Right lobe of liver (tissue), 6 donors: ENCODE data around the gene UTP14A. TPM values are rescaled to one million over a fixed set of nuclear protein-coding genes. Genes with fewer than 3 reads are reported as not detected.
A peak's percentile ranks its signal among the peaks of the same experiment; 100 is the strongest.
"Not testable (repeated sequence)": the region's sequence is repeated elsewhere in the genome, so short reads cannot be mapped to it uniquely, and the experiment has no call there.

Experiments used
- ATAC-seq, 4 donors: fragments of 200-7000 bp; cut with Tn5 transposase; one replicate each; pipeline ENCODE4 v1.9.1; 2020; ENCODE audit warnings: mild to moderate bottlenecking in 4 of 4, moderate library complexity in 4 of 4
- DNase-seq, 3 donors: peaks; one replicate each; pipeline ENCODE4 v3.0.0-alpha.2; 2020
- H3K27ac ChIP-seq, 3 donors: fragments of 200-600 bp; one replicate each; pipeline ENCODE4 v1.8.0; 2022
- H3K27me3 ChIP-seq, 2 donors: fragments of 200-600 bp; one replicate each; pipeline ENCODE4 v1.8.0; 2022
- H3K36me3 ChIP-seq, 4 donors: fragments of 200-600 bp; sonication (generic) in 1 of 4; one replicate each; pipeline versions ENCODE4 v1.5.1 to v1.8.0; 2017 to 2022; ENCODE audit warnings: control low read depth in 1 of 4
- H3K4me1 ChIP-seq, 4 donors: fragments of 200-600 bp; sonication (generic) in 1 of 4; one replicate each; pipeline versions ENCODE4 v1.5.1 to v1.8.0; 2017 to 2022; ENCODE audit warnings: control low read depth in 1 of 4
- H3K4me3 ChIP-seq, 3 donors: fragments of 200-600 bp; one replicate each; pipeline ENCODE4 v1.8.0; 2022
- H3K9me3 ChIP-seq, 4 donors: fragments of 200-600 bp; sonication (generic) in 1 of 4; one replicate each; pipeline versions ENCODE4 v1.5.1 to v1.8.0; 2017 to 2022; ENCODE audit warnings: control low read depth in 1 of 4
- POLR2A ChIP-seq: fragments of 450-650 bp; IDR thresholded peaks from one replicate; pipeline ENCODE4 v1.6.1; 2017; ENCODE audit warnings: antibody characterized with exemption, mild to moderate bottlenecking
- WGBS: methylation state at CpG from one replicate; pipeline ENCODE4 v1.1.6; 2018; ENCODE audit warnings: low coverage, low lambda C conversion rate; ENCODE audit not compliant: insufficient coverage; ENCODE audit errors: missing lambda C conversion rate; 5-methylcytosine and 5-hydroxymethylcytosine counted together
- intact Hi-C, 2 donors: fragments of 100-400 bp; cut with DNase I; formaldehyde crosslinking; loops; one replicate each; pipeline versions ENCODE4 v1.11.2 to v1.14.1; 2022
- long read RNA-seq: library from polyadenylated mRNA; unstranded; transcript quantifications from one replicate; pipeline ENCODE4 v2.0.0, GENCODE V29; 2019
- total RNA-seq, 6 experiments: library from RNA; depleted of rRNA in 2 of 6; stranded (reverse); fragments of >200 nt in 2 of 6; fragmentation: NEBNext Ultra II Directional in 3 of 6; extraction: Animal tissue kit (Norgen Biotek cat#: 25700) in 3 of 6; gene quantifications; one replicate each; pipeline versions ENCODE4 v1.1.0 to v1.2.4, GENCODE V29; 2016 to 2023
- TF ChIP-seq, protein P1 (sequence below), 4 donors: fragments of 200-600 bp in 3 of 4; fragments of 450-650 bp in 1 of 4; IDR thresholded peaks; one replicate each; pipeline versions ENCODE4 v1.5.1 to v1.8.0; 2016 to 2022; ENCODE audit warnings: antibody characterized with exemption in 4 of 4, mild to moderate bottlenecking in 2 of 4
- donor health status: DM: no; HTN: yes; CAD: no.
- donor health status: DM: no; HTN: no; CAD: no.
- donor health status: DM: no; HTN: no; CAD: no.
- donor health status: DM: no; HTN: yes; CAD: no.
- donor health status: DM: no; HTN: yes; CAD: no.

The UTP14A gene
- total RNA-seq: 10 to 100 TPM in 1 of 6 experiments, 1 to 10 TPM in 5; 4.2 to 10.6 (median 6.6) TPM
- long read RNA-seq, partial matches to known transcripts: 4 of 4 reads
- long read RNA-seq, other reads (novel, unspliced or antisense): 0 of 4 reads

GRCh38 chrX:129905787-129906580 is at the start of gene UTP14A:
TSS of gene UTP14A (plus strand) at chrX:129906164. CDS start at chrX:129906211, 47 bp downstream.
- ATAC-seq: peak; percentile 99 to 100 (median 100)
- WGBS: 20% methylated on average over 33 of the region's 53 CpGs
- peak; percentile 85 to 91 (median 87) for DNase-seq
- Histone ChIP-seq H3K4me3 (peak within 1 kb of the TSS; percentile 41 to 70 (median 65)), H3K27me3 (no peaks in the 10 kb centered on the region), H3K27ac (peak within 1 kb of the TSS; percentile 28 to 50 (median 41)), H3K9me3 (no peaks in the 10 kb centered on the region), H3K36me3 (peaks cover 0 to 10% (median 3%) of the 10 kb centered on the region in 4 donors), H3K4me1 (peaks cover 0 to 5% (median 0%) of the 10 kb centered on the region in 4 donors)
- peak; percentile 47 for TF ChIP-seq POLR2A
- TF ChIP-seq, protein P1, sequence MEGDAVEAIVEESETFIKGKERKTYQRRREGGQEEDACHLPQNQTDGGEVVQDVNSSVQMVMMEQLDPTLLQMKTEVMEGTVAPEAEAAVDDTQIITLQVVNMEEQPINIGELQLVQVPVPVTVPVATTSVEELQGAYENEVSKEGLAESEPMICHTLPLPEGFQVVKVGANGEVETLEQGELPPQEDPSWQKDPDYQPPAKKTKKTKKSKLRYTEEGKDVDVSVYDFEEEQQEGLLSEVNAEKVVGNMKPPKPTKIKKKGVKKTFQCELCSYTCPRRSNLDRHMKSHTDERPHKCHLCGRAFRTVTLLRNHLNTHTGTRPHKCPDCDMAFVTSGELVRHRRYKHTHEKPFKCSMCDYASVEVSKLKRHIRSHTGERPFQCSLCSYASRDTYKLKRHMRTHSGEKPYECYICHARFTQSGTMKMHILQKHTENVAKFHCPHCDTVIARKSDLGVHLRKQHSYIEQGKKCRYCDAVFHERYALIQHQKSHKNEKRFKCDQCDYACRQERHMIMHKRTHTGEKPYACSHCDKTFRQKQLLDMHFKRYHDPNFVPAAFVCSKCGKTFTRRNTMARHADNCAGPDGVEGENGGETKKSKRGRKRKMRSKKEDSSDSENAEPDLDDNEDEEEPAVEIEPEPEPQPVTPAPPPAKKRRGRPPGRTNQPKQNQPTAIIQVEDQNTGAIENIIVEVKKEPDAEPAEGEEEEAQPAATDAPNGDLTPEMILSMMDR (IDR thresholded peaks at IDR 0.05): no peak
- intact Hi-C loops: no loop called here

DNA sequence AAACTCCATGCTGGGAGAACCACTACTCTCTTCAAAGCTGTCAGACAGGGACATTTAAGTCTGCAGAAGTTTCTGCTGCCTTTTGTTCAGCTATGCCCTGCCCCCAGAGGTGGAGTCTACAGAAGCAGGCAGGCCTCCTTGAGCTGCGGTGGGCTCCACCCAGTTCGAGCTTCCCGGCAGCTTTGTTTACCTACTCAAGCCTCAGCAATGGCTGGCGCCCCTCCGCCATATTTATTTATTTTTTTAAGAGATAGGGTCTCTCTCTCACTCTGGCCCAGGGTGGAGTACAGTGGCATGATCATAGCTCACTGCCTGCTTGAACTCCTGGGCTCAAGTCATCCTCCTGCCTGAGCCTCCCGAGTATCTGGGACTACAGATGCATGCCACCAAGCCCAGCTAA is 46.8 kb upstream of the UTP14A start:
- intact Hi-C loops, ATAC-seq: not testable (repeated sequence)

DNA sequence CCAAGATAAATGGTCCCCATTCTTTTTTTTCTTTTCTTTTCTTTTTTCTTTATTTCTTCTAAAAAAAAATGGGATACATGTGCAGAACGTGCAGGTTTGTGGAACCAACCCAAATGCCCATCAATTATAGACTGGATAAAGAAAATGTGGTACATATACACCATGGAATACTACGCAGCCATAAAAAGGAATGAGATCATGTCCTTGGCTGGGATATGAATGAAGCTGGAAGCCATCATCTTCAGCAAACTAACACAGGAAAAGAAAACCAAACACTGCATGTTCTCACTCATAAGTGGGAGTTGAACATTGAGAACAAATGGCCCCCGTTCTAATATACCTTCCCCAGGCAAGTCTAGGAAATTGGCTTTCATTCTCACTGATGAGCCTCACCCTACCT is 39.6 kb upstream of the UTP14A start:
- WGBS: 56% methylated on average over 3 of the region's 3 CpGs
- intact Hi-C loops, H3K9me3 ChIP-seq, H3K36me3 ChIP-seq, H3K4me3 ChIP-seq, H3K4me1 ChIP-seq, ATAC-seq, H3K27ac ChIP-seq, H3K27me3 ChIP-seq, DNase-seq: not testable (repeated sequence)

More for the DNA sequence above, 46.8 kb upstream of the UTP14A start:
- not testable (repeated sequence) for H3K27ac ChIP-seq, H3K27me3 ChIP-seq, H3K4me3 ChIP-seq, DNase-seq, H3K4me1 ChIP-seq, H3K9me3 ChIP-seq, H3K36me3 ChIP-seq
- 28% methylated on average over 4 of the region's 6 CpGs for WGBS

- Histone ChIP-seq H3K27me3 (no peaks in the 10 kb centered on the region), H3K36me3 (no peaks in the 10 kb centered on the region), H3K27ac (no peak overlapping the region), H3K4me3 (no peak overlapping the region), H3K9me3 (no peaks in the 10 kb centered on the region), H3K4me1 (no peaks in the 10 kb centered on the region)
- DNase-seq (no peak), ATAC-seq (no peak)
- WGBS: no CpG with 5 or more reads among the region's 2 CpGs
- TF ChIP-seq POLR2A: no peak
- TF ChIP-seq, protein P1 (IDR thresholded peaks at IDR 0.05): no peak
- intact Hi-C loops: no loop called here
These were observed 33.4 kb upstream of the UTP14A start for GRCh38 chrX:129872524-129872923.

DNA sequence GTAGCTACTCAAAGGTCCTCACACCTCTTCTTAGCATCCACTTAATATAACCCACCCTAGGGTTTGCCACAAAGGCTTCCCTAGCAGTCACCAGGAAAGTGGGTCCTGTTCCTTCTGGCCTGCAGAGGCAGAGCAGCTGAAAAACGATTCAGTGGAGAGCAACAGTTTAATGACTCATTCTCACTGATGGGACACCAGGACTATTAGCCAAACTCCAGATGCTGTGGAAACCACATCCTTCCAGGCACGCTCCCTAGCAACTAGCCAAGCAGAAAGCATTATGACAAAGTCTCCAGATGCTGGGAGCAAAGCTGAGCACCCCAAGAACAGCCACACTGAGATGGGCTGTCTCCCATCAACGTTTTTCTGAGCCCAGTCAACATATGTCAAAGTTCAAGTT is 30.3 kb upstream of the UTP14A start:
- 31% methylated on average over 3 of the region's 3 CpGs for WGBS
- Histone ChIP-seq H3K27ac (no peak overlapping the region), H3K36me3 (no peaks in the 10 kb centered on the region), H3K4me3 (no peak overlapping the region), H3K27me3 (no peaks in the 10 kb centered on the region), H3K9me3 (no peaks in the 10 kb centered on the region), H3K4me1 (no peaks in the 10 kb centered on the region)
- ATAC-seq (no peak), DNase-seq (no peak)
- intact Hi-C loops: no loop called here
- TF ChIP-seq POLR2A: no peak
- TF ChIP-seq, protein P1 (IDR thresholded peaks at IDR 0.05): no peak
